Vagina (tissue), 2 donors: ENCODE data around the gene TXN2. TPM values are rescaled to one million over a fixed set of nuclear protein-coding genes. Genes with fewer than 3 reads are reported as not detected.

ENCODE experiments used
- DNase-seq, 2 donors: peaks; one replicate each; pipeline ENCODE4 v3.0.0-alpha.2; 2017; ENCODE audit errors: extremely low spot score in 2 of 2
- H3K27ac ChIP-seq: fragments of 200-600 bp; sonication (generic); one replicate; pipeline ENCODE4 v1.5.1; 2019
- H3K27me3 ChIP-seq: fragments of 200-600 bp; sonication (generic); one replicate; pipeline ENCODE4 v1.5.1; 2019
- H3K36me3 ChIP-seq, 2 donors: fragments of 200-600 bp; sonication (generic); one replicate each; pipeline ENCODE4 v1.5.1; 2017 to 2019
- H3K4me1 ChIP-seq: fragments of 200-600 bp; sonication (generic); one replicate; pipeline ENCODE4 v1.5.1; 2019
- H3K4me3 ChIP-seq, 2 donors: fragments of 200-600 bp; sonication (generic); 1 replicate in 1 of 2; 2 replicates in 1 of 2; pipeline ENCODE4 v1.5.1; 2016 to 2019
- H3K9me3 ChIP-seq: fragments of 200-600 bp; sonication (generic); one replicate; pipeline ENCODE4 v1.5.1; 2019
- POLR2A ChIP-seq, 2 donors: fragments of 450-650 bp; IDR thresholded peaks; one replicate each; pipeline ENCODE4 v1.6.1; 2017; ENCODE audit warnings: antibody characterized with exemption in 2 of 2, mild to moderate bottlenecking in 2 of 2, moderate library complexity in 2 of 2
- POLR2AphosphoS5 ChIP-seq, 2 donors: sonication (generic); formaldehyde crosslinking; IDR thresholded peaks; one replicate each; pipeline ENCODE4 v1.9.0; 2017; ENCODE audit warnings: antibody characterized with exemption in 2 of 2, mild to moderate bottlenecking in 2 of 2, low read depth in 1 of 2; ENCODE audit not compliant: insufficient read depth in 1 of 2
- intact Hi-C: fragments of 100-400 bp; cut with DNase I; formaldehyde crosslinking; loops from one replicate; pipeline ENCODE4 v1.15.1; 2023
- total RNA-seq: library from RNA; depleted of rRNA; stranded (reverse); fragments of >200 nt; gene quantifications from one replicate; pipeline ENCODE4 v1.2.3, GENCODE V29; 2016
- TF ChIP-seq, protein P1 (sequence below), 3 experiments: fragments of 450-650 bp in 2 of 3; fragments of 200-600 bp in 1 of 3; sonication (generic) in 1 of 3; IDR thresholded peaks; one replicate each; pipeline ENCODE4 v1.5.1; 2017 to 2019; ENCODE audit warnings: antibody characterized with exemption in 3 of 3, mild to moderate bottlenecking in 2 of 3, moderate library complexity in 2 of 3

Gene TXN2
- total RNA-seq, 1 donor from 2014 or later, result 46.9 TPM

DNA sequence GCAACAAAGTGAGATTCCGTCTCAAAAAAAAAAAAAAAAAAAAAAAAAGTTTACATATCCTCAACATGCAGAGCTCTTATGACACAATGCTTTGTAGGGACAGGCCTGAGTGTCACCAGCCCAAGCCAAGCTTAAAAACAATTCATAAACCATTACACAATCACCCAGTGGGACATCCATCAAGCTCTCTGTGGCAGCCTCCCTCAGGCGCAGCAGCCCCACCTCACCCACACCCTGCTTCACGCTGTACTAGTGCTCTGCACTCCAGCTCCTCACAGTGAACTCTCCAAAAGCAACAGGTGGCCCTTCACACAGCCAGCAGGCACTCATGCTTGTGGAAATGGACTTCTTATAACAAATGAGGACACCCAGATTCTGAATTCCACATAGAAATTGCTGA is 28.9 kb upstream of the TXN2 start:
- no peak overlapping the region for H3K27ac ChIP-seq

DNA sequence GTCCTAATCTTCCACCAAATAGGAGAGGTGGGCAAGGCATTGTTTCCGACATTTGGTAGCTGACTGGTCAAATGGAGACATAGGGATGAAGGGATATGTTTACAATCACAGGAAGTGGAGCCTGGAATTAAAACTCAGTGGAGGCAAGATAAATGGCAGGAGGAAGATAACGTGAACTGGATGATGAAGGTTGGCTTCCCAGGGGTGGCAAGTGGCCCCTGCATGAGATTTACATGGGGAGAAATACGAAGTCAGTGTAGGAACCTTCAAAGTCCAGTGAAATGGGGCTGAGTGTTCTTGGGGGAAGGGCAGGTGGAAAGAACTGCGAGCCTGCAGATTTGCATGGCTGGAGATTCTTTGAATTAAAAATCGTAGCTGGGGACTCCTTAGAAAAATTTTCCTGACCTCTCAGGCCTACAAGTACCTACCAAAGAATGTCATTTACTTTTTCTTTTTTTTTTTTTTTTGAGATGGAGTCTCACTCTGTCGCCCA is 26.1 kb upstream of the TXN2 start:
- H3K27ac ChIP-seq, result peak overlapping the region; percentile 82
- H3K9me3 ChIP-seq, result no peaks in the 10 kb centered on the region
- intact Hi-C loops, result no loop called here
- H3K4me3 ChIP-seq, result peak overlapping the region; percentile 51 to 53
- TF ChIP-seq POLR2AphosphoS5 (IDR thresholded peaks at IDR 0.05; ENCODE audit: insufficient read depth in 1 of 2, low read depth in 1 of 2), result no peak
- TF ChIP-seq, protein P1, sequence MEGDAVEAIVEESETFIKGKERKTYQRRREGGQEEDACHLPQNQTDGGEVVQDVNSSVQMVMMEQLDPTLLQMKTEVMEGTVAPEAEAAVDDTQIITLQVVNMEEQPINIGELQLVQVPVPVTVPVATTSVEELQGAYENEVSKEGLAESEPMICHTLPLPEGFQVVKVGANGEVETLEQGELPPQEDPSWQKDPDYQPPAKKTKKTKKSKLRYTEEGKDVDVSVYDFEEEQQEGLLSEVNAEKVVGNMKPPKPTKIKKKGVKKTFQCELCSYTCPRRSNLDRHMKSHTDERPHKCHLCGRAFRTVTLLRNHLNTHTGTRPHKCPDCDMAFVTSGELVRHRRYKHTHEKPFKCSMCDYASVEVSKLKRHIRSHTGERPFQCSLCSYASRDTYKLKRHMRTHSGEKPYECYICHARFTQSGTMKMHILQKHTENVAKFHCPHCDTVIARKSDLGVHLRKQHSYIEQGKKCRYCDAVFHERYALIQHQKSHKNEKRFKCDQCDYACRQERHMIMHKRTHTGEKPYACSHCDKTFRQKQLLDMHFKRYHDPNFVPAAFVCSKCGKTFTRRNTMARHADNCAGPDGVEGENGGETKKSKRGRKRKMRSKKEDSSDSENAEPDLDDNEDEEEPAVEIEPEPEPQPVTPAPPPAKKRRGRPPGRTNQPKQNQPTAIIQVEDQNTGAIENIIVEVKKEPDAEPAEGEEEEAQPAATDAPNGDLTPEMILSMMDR (IDR thresholded peaks at IDR 0.05), result no peak
- peaks cover 37% of the 10 kb centered on the region for H3K4me1 ChIP-seq
- DNase-seq, result no peak
- peaks cover 3 to 27% of the 10 kb centered on the region in 2 donors for H3K36me3 ChIP-seq
- H3K27me3 ChIP-seq, result no peaks in the 10 kb centered on the region

More for the DNA sequence above, 28.9 kb upstream of the TXN2 start:
- Histone ChIP-seq H3K27me3 (no peaks in the 10 kb centered on the region), H3K4me3 (no peak overlapping the region), H3K36me3 (peaks cover 3 to 51% of the 10 kb centered on the region in 2 donors), H3K9me3 (no peaks in the 10 kb centered on the region), H3K4me1 (peaks cover 28% of the 10 kb centered on the region)
- no peak for DNase-seq
- intact Hi-C loops, result no loop called here
- TF ChIP-seq, protein P1 (IDR thresholded peaks at IDR 0.05), result no peak
- TF ChIP-seq POLR2A (IDR thresholded peaks at IDR 0.05) (no peak), POLR2AphosphoS5 (IDR thresholded peaks at IDR 0.05; ENCODE audit: insufficient read depth in 1 of 2, low read depth in 1 of 2) (peak; percentile 11 to 45)

DNA sequence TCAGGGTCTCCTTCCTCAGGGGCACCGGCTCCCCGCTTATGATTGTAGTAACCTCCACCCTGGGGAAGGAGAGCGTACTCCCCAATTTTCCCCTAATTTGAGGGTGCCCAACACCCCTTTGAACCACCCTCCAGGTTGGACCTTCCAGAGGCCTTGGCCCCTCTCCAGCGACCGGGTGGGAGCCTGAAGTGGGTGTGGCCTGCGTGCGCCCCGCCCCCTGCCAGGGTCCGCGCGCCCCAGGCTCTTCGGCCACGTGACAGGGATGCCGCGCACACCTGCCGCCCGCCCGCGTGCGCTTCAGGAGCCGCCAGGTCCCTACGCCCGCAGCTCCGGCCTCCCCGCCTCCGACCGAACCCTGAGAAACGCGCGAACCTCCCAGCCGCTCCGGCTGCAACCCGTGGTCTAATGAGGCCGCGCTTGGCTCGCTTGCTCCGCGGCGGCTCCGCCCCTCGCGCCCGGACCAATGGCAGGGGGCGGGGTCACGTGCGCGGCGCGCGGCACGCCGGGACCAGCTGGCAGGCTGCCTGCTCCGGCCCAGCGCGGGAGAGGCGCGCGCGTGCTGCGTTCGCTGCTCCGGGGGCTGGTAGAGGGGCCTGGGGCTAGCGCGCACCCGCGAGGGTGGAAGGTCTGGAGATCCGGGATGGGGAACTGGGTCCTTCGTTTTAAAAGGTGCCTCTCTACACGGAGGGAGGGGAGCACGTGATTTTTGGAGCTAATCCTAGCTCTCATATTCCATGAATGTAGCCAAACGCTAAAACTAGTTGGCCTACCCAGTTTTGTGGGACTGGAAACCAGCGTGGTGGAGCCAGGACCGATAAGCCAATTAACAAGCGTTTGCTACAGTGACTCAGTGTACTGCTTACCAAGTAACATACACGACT is 25.4 kb upstream of the TXN2 start, which contains the start of gene FOXRED2:
Gene FOXRED2, minus strand, starts transcription at position 404 of the 881 bp plus-strand sequence. CDS start 618 bp downstream, outside the sequence.
- peak within 1 kb of the TSS; percentile 82 for H3K27ac ChIP-seq
- H3K9me3 ChIP-seq, result no peaks in the 10 kb centered on the region
- intact Hi-C loops, result no loop called here
- no peaks in the 10 kb centered on the region for H3K27me3 ChIP-seq
- TF ChIP-seq POLR2AphosphoS5 (IDR thresholded peaks at IDR 0.05; ENCODE audit: insufficient read depth in 1 of 2, low read depth in 1 of 2), result peak in 1 of 2 donors; percentile 78
- TF ChIP-seq, protein P1 (IDR thresholded peaks at IDR 0.05), result no peak
- peak; percentile 47 to 56 for TF ChIP-seq POLR2A (IDR thresholded peaks at IDR 0.05)
- DNase-seq, result no peak
- peaks cover 37% of the 10 kb centered on the region for H3K4me1 ChIP-seq
- H3K36me3 ChIP-seq, result peaks cover 3 to 20% of the 10 kb centered on the region in 2 donors
- H3K4me3 ChIP-seq, result peak within 1 kb of the TSS; percentile 51 to 53

DNA sequence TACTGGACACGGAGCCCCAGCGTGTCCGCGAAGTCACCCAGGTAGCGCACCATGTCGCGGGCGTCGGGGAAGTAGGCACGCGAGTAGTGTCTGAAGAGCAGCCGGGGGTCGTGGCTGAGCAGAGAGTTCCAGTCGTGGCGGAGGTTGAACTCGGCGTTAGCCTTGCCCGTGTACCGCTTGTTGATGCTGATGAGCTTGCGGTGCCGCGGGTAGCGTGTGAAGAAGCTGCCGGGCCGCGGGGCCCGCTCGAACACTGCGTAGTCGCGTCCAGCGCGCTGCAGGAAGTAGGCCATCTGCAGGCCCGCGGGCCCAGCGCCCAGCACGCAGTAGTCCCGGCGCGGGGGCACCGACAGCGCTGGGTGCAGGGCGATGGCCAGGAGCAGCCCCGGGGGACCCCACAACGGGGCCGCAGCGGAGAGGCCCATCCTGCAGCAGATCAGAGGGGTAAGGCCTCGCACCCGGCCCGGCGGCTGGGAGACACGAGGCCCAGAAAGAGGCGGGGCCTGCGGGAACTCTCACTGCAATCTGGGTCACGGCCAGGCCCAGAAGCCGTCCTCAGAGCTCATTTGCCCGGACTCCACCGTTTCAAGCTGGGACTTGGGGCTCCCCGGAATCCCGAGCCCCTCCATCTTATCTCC is 24.7 kb upstream of the TXN2 start:
- Histone ChIP-seq H3K4me1 (peaks cover 35% of the 10 kb centered on the region), H3K27ac (peak overlapping the region; percentile 82), H3K27me3 (no peaks in the 10 kb centered on the region)

More for the DNA sequence above, 24.7 kb upstream of the TXN2 start:
- Histone ChIP-seq H3K36me3 (peaks cover 3 to 12% of the 10 kb centered on the region in 2 donors), H3K4me3 (peak overlapping the region; percentile 51 to 53), H3K9me3 (no peaks in the 10 kb centered on the region)
- TF ChIP-seq POLR2AphosphoS5 (IDR thresholded peaks at IDR 0.05; ENCODE audit: insufficient read depth in 1 of 2, low read depth in 1 of 2), result no peak
- no peak for TF ChIP-seq POLR2A (IDR thresholded peaks at IDR 0.05)
- TF ChIP-seq, protein P1 (IDR thresholded peaks at IDR 0.05), result no peak
- intact Hi-C loops, result no loop called here
- DNase-seq, result no peak
